GM23338 (cell line): ENCODE data around the gene TP53BP1. TPM values are rescaled to one million over a fixed set of nuclear protein-coding genes. Genes with fewer than 3 reads are reported as not detected.

Experiments used
- ATAC-seq: fragments of 200-7000 bp; cut with Tn5 transposase; 3 replicates; pipeline ENCODE4 v1.9.1; 2020
- DNase-seq: peaks from one replicate; pipeline ENCODE4 v3.0.0-alpha.2; 2015; ENCODE audit warnings: low spot score
- H2AFZ ChIP-seq: fragments of 200-600 bp; sonication (generic); 2 replicates; pipeline ENCODE4 v1.8.0; 2016; ENCODE audit warnings: antibody characterized with exemption, mild to moderate bottlenecking, moderate library complexity
- H3F3A ChIP-seq: fragments of 200-600 bp; sonication (generic); replicated peaks from 2 replicates; pipeline ENCODE4 v1.8.0; 2017; ENCODE audit warnings: antibody characterized with exemption, mixed run types, low read depth
- H3K27ac ChIP-seq: fragments of 200-600 bp; sonication (generic); 2 replicates; pipeline ENCODE4 v1.6.1; 2016; ENCODE audit warnings: low read depth
- H3K27me3 ChIP-seq: fragments of 200-600 bp; sonication (generic); 2 replicates; pipeline ENCODE4 v1.8.0; 2016; ENCODE audit warnings: mild to moderate bottlenecking, mixed run types, moderate library complexity; ENCODE audit not compliant: insufficient read depth
- H3K36me3 ChIP-seq: fragments of 200-600 bp; sonication (generic); 2 replicates; pipeline ENCODE4 v1.8.0; 2016; ENCODE audit warnings: mild to moderate bottlenecking; ENCODE audit not compliant: insufficient read depth
- H3K4me1 ChIP-seq: fragments of 200-600 bp; sonication (generic); 2 replicates; pipeline ENCODE4 v1.8.0; 2016; ENCODE audit warnings: mild to moderate bottlenecking, moderate library complexity; ENCODE audit not compliant: insufficient read depth
- H3K4me2 ChIP-seq: fragments of 200-600 bp; sonication (generic); 2 replicates; pipeline ENCODE4 v1.7.1; 2017; ENCODE audit warnings: mixed run types
- H3K4me3 ChIP-seq: fragments of 200-600 bp; sonication (generic); 2 replicates; pipeline ENCODE4 v1.6.1; 2016; ENCODE audit warnings: mixed run types
- H3K79me2 ChIP-seq: fragments of 200-600 bp; sonication (generic); replicated peaks from 2 replicates; pipeline ENCODE4 v1.8.0; 2017; ENCODE audit warnings: mild to moderate bottlenecking; ENCODE audit not compliant: insufficient read depth
- H3K9me2 ChIP-seq: fragments of 200-600 bp; sonication (generic); 2 replicates; pipeline ENCODE4 v1.8.0; 2017; ENCODE audit not compliant: insufficient read depth
- H4K20me1 ChIP-seq: fragments of 200-600 bp; sonication (generic); replicated peaks from 2 replicates; pipeline ENCODE4 v1.8.0; 2017; ENCODE audit warnings: mild to moderate bottlenecking; ENCODE audit not compliant: insufficient read depth
- H3K27ac Mint-ChIP-seq: 2 replicates; pipeline ENCODE4 v1.8.0; 2020; ENCODE audit warnings: inconsistent platforms, mild to moderate bottlenecking, moderate library complexity, mixed read lengths
- H3K27me3 Mint-ChIP-seq: 3 replicates; pipeline ENCODE4 v1.8.0; 2022; ENCODE audit warnings: low read depth, mild to moderate bottlenecking, moderate library complexity, mixed read lengths, inconsistent platforms; ENCODE audit not compliant: insufficient read depth, poor library complexity
- H3K36me3 Mint-ChIP-seq: 3 replicates; pipeline ENCODE4 v1.8.0; 2021; ENCODE audit warnings: low read depth, mild to moderate bottlenecking, inconsistent platforms, moderate library complexity, mixed read lengths
- H3K4me1 Mint-ChIP-seq: 3 replicates; pipeline ENCODE4 v1.8.0; 2020; ENCODE audit warnings: mild to moderate bottlenecking, inconsistent platforms, mixed read lengths
- H3K4me3 Mint-ChIP-seq: 3 replicates; pipeline ENCODE4 v1.8.0; 2021; ENCODE audit warnings: moderate library complexity, mild to moderate bottlenecking, inconsistent platforms, mixed read lengths
- H3K9me3 Mint-ChIP-seq: 3 replicates; pipeline ENCODE4 v1.8.0; 2020; ENCODE audit warnings: moderate library complexity, mild to moderate bottlenecking, inconsistent platforms, mixed read lengths
- CREB1 ChIP-seq: fragments of 250-450 bp; sonication (Bioruptor Pico); IDR thresholded peaks from 2 replicates; pipeline ENCODE4 v1.5.0; 2020; ENCODE audit warnings: low read depth, mild to moderate bottlenecking, moderate library complexity
- ETS1 ChIP-seq: IDR thresholded peaks from 2 replicates; pipeline ENCODE4 v1.6.1; 2016; ENCODE audit warnings: antibody characterized with exemption
- STAT1 ChIP-seq: IDR thresholded peaks from one replicate; pipeline ENCODE4 v1.6.1; 2016; ENCODE audit warnings: antibody characterized with exemption; ENCODE audit not compliant: unreplicated experiment
- ZNF114 ChIP-seq: fragments of 250-450 bp; sonication (Bioruptor Pico); IDR thresholded peaks from 2 replicates; pipeline ENCODE4 v1.5.0; 2020; ENCODE audit warnings: mild to moderate bottlenecking, moderate library complexity
- ZNF331 ChIP-seq: fragments of 250-450 bp; sonication (Bioruptor Pico); IDR thresholded peaks from 2 replicates; pipeline ENCODE4 v1.5.0; 2020; ENCODE audit warnings: low read depth, mild to moderate bottlenecking, moderate library complexity
- polyA plus RNA-seq: library from polyadenylated mRNA; unstranded; fragments of >200 nt; fragmentation: Nextera tagmentation; extraction: Ambion mirVana; gene quantifications from 2 replicates; pipeline ENCODE4 v1.2.1, GENCODE V29; 2016
- total RNA-seq: library from RNA; depleted of rRNA; stranded (reverse); fragments of >200 nt; shearing (Covaris generic); gene quantifications from 2 replicates; pipeline ENCODE4 v1.2.3, GENCODE V29; 2014
- TF ChIP-seq, protein P1 (sequence below): IDR thresholded peaks from one replicate; pipeline ENCODE4 v1.6.1; 2018; ENCODE audit warnings: antibody characterized with exemption; ENCODE audit not compliant: unreplicated experiment

Gene TP53BP1
- total and polyA plus RNA-seq, 2 experiments from 2014 or later, result 17.7 to 81.3 TPM

GRCh38 chr15:43489191-43489590, 3.8 kb downstream of the TP53BP1 start:
- Mint-ChIP-seq H3K27me3 (peaks cover 10% of the 10 kb centered on the region), H3K4me3 (no peak overlapping the region; the same call in 2 of the 3 replicates), H3K4me1 (peaks cover 31% of the 10 kb centered on the region), H3K36me3 (peaks cover 71% of the 10 kb centered on the region), H3K9me3 (no peaks in the 10 kb centered on the region), H3K27ac (peak overlapping the region; percentile 19; the same call in 1 of the 2 replicates)
- peaks cover 18% of the 10 kb centered on the region for H3K4me1 ChIP-seq
- no peak for DNase-seq
- H3K36me3 ChIP-seq, result peaks cover 45% of the 10 kb centered on the region; the same call in 1 of the 2 replicates
- H3F3A ChIP-seq, result no peaks in the 10 kb centered on the region
- no peak for ATAC-seq
- H2AFZ ChIP-seq, result no peak overlapping the region
- no peak for TF ChIP-seq STAT1
- H3K27me3 ChIP-seq, result no peaks in the 10 kb centered on the region
- H3K4me3 ChIP-seq, result no peak overlapping the region
- H4K20me1 ChIP-seq, result peaks cover 21% of the 10 kb centered on the region
- peaks cover 53% of the 10 kb centered on the region for H3K79me2 ChIP-seq
- no peak overlapping the region for H3K27ac ChIP-seq
- no peak overlapping the region for H3K4me2 ChIP-seq
- no peaks in the 10 kb centered on the region for H3K9me2 ChIP-seq

DNA sequence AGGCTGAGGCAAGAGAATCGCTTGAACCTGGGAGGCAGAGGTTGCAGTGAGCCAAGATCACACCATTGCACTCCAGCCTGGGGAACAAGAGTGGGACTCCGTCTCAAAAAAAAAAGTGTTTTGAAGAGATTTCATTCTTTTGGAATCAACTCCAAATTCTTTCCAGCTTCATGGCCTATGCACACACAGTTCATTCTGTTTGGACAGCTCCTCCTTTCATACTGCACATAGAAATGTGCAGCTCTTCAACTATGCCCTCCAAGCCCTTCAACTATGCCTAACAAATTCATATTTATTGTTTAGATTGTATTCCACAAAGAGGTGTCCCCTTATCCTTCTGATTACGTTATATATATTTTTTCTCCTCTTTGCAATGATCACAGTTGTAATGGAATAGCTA, 4.2 kb downstream of the TP53BP1 start:
- no peak overlapping the region for H3K27ac Mint-ChIP-seq
- H3K36me3 ChIP-seq, result peaks cover 45% of the 10 kb centered on the region; the same call in 1 of the 2 replicates
- H3K27me3 Mint-ChIP-seq, result peaks cover 10% of the 10 kb centered on the region

More for the DNA sequence above, 4.2 kb downstream of the TP53BP1 start:
- Histone ChIP-seq H3K4me3 (no peak overlapping the region), H3K27ac (no peak overlapping the region), H3K4me1 (peaks cover 14% of the 10 kb centered on the region), H3K27me3 (no peaks in the 10 kb centered on the region), H3K79me2 (peaks cover 53% of the 10 kb centered on the region), H4K20me1 (peaks cover 21% of the 10 kb centered on the region), H3K9me2 (no peaks in the 10 kb centered on the region), H3F3A (no peaks in the 10 kb centered on the region), H3K4me2 (no peak overlapping the region), H2AFZ (no peak overlapping the region)
- Mint-ChIP-seq H3K9me3 (no peaks in the 10 kb centered on the region), H3K36me3 (peaks cover 75% of the 10 kb centered on the region), H3K4me3 (no peak overlapping the region), H3K4me1 (peaks cover 28% of the 10 kb centered on the region)
- ATAC-seq (no peak), DNase-seq (no peak)
- TF ChIP-seq ZNF331 (CRISPR knock-in tag) (no peak), ETS1 (no peak), CREB1 (CRISPR knock-in tag) (no peak), ZNF114 (CRISPR knock-in tag) (no peak)
- TF ChIP-seq, protein P1, sequence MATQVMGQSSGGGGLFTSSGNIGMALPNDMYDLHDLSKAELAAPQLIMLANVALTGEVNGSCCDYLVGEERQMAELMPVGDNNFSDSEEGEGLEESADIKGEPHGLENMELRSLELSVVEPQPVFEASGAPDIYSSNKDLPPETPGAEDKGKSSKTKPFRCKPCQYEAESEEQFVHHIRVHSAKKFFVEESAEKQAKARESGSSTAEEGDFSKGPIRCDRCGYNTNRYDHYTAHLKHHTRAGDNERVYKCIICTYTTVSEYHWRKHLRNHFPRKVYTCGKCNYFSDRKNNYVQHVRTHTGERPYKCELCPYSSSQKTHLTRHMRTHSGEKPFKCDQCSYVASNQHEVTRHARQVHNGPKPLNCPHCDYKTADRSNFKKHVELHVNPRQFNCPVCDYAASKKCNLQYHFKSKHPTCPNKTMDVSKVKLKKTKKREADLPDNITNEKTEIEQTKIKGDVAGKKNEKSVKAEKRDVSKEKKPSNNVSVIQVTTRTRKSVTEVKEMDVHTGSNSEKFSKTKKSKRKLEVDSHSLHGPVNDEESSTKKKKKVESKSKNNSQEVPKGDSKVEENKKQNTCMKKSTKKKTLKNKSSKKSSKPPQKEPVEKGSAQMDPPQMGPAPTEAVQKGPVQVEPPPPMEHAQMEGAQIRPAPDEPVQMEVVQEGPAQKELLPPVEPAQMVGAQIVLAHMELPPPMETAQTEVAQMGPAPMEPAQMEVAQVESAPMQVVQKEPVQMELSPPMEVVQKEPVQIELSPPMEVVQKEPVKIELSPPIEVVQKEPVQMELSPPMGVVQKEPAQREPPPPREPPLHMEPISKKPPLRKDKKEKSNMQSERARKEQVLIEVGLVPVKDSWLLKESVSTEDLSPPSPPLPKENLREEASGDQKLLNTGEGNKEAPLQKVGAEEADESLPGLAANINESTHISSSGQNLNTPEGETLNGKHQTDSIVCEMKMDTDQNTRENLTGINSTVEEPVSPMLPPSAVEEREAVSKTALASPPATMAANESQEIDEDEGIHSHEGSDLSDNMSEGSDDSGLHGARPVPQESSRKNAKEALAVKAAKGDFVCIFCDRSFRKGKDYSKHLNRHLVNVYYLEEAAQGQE, result no peak
